Cardiac muscle cell (in vitro differentiated cells and primary cell): ENCODE data around the gene SLC6A3. TPM values are rescaled to one million over a fixed set of nuclear protein-coding genes. Genes with fewer than 3 reads are reported as not detected.

Experiments
- DNase-seq, 2 donors: peaks; one replicate each; pipeline versions ENCODE4 v3.0.0 to v3.0.0-alpha.2; 2010 to 2017; ENCODE audit warnings: low read depth in 1 of 2, low spot score in 1 of 2
- H3K27ac ChIP-seq: fragments of 200-600 bp; sonication (generic); 2 replicates; pipeline ENCODE4 v1.5.1; 2016
- H3K27me3 ChIP-seq: fragments of 200-600 bp; sonication (generic); 2 replicates; pipeline ENCODE4 v1.6.0; 2016; ENCODE audit warnings: control low read depth
- H3K36me3 ChIP-seq: fragments of 200-600 bp; sonication (generic); 2 replicates; pipeline ENCODE4 v1.5.1; 2016; ENCODE audit warnings: control low read depth
- H3K4me1 ChIP-seq: fragments of 200-600 bp; sonication (generic); 2 replicates; pipeline ENCODE4 v1.8.1; 2017; ENCODE audit warnings: low read depth, mild to moderate bottlenecking, mixed run types
- H3K4me3 ChIP-seq: fragments of 200-600 bp; sonication (generic); 2 replicates; pipeline ENCODE4 v1.5.1; 2016; ENCODE audit warnings: mild to moderate bottlenecking
- H3K9me3 ChIP-seq: fragments of 200-600 bp; sonication (generic); 2 replicates; pipeline ENCODE4 v1.5.1; 2017; ENCODE audit warnings: low read depth, mild to moderate bottlenecking, control low read depth
- CTCF ChIP-seq: IDR thresholded peaks from 2 replicates; pipeline ENCODE4 v1.5.1; 2012; ENCODE audit warnings: low read depth, mild to moderate bottlenecking, low read length
- polyA plus RNA-seq: library from polyadenylated mRNA; unstranded; fragments of >200 nt; fragmentation: Nextera tagmentation; extraction: Ambion mirVana; gene quantifications from 2 replicates; pipeline ENCODE4 v1.2.1, GENCODE V29; 2016
- total RNA-seq: library from RNA; depleted of rRNA; stranded (reverse); fragments of >200 nt; gene quantifications from 2 replicates; pipeline ENCODE4 v1.2.3, GENCODE V29; 2016

Gene SLC6A3
- total and polyA plus RNA-seq, 2 experiments from 2014 or later = not detected

- Histone ChIP-seq H3K9me3 (no peaks in the 10 kb centered on the region), H3K27ac (no peak overlapping the region), H3K27me3 (peaks cover 90% of the 10 kb centered on the region), H3K4me3 (no peak overlapping the region), H3K36me3 (no peaks in the 10 kb centered on the region), H3K4me1 (no peaks in the 10 kb centered on the region)
- DNase-seq = no peak
- no peak for TF ChIP-seq CTCF
Observed at GRCh38 chr5:1443171-1443570, 2.1 kb downstream of the SLC6A3 start.

GRCh38 chr5:1442222-1443145, 2.8 kb downstream of the SLC6A3 start:
- Histone ChIP-seq H3K4me3 (no peak overlapping the region), H3K4me1 (no peaks in the 10 kb centered on the region), H3K27ac (no peak overlapping the region), H3K9me3 (no peaks in the 10 kb centered on the region), H3K36me3 (no peaks in the 10 kb centered on the region), H3K27me3 (peaks cover 86% of the 10 kb centered on the region)
- TF ChIP-seq CTCF = no peak
- DNase-seq = no peak

- H3K9me3 ChIP-seq = no peaks in the 10 kb centered on the region
- no peaks in the 10 kb centered on the region for H3K4me1 ChIP-seq
- H3K4me3 ChIP-seq = no peak overlapping the region
- no peak for TF ChIP-seq CTCF
- no peak overlapping the region for H3K27ac ChIP-seq
- no peak for DNase-seq
- H3K36me3 ChIP-seq = no peaks in the 10 kb centered on the region
- peaks cover 75% of the 10 kb centered on the region for H3K27me3 ChIP-seq
Observed at GRCh38 chr5:1441166-1441865, 3.9 kb downstream of the SLC6A3 start.

GRCh38 chr5:1440098-1440493, 5.1 kb downstream of the SLC6A3 start:
- Histone ChIP-seq H3K27me3 (peaks cover 62% of the 10 kb centered on the region), H3K4me1 (no peaks in the 10 kb centered on the region), H3K9me3 (no peaks in the 10 kb centered on the region), H3K36me3 (no peaks in the 10 kb centered on the region), H3K4me3 (no peak overlapping the region), H3K27ac (no peak overlapping the region)
- no peak for DNase-seq
- TF ChIP-seq CTCF = no peak

- Histone ChIP-seq H3K9me3 (no peaks in the 10 kb centered on the region), H3K4me3 (no peak overlapping the region), H3K27me3 (peaks cover 57% of the 10 kb centered on the region), H3K4me1 (no peaks in the 10 kb centered on the region), H3K36me3 (no peaks in the 10 kb centered on the region), H3K27ac (no peak overlapping the region)
- TF ChIP-seq CTCF = no peak
- DNase-seq = no peak
Observed at GRCh38 chr5:1439388-1440097, 5.7 kb downstream of the SLC6A3 start.
